Placental pericyte (primary cell): ENCODE results near the gene NIT2. TPM values are rescaled to one million over a fixed set of nuclear protein-coding genes. Genes with fewer than 3 reads are reported as not detected.

Source experiments
- total RNA-seq: library from RNA; depleted of rRNA; stranded (reverse); fragments of >200 nt; gene quantifications from 2 replicates; pipeline ENCODE4 v1.2.3, GENCODE V29; 2012

The NIT2 gene, protein sequence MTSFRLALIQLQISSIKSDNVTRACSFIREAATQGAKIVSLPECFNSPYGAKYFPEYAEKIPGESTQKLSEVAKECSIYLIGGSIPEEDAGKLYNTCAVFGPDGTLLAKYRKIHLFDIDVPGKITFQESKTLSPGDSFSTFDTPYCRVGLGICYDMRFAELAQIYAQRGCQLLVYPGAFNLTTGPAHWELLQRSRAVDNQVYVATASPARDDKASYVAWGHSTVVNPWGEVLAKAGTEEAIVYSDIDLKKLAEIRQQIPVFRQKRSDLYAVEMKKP
- total RNA-seq, result 10.9 and 22.9 TPM in 2 replicates

DNA sequence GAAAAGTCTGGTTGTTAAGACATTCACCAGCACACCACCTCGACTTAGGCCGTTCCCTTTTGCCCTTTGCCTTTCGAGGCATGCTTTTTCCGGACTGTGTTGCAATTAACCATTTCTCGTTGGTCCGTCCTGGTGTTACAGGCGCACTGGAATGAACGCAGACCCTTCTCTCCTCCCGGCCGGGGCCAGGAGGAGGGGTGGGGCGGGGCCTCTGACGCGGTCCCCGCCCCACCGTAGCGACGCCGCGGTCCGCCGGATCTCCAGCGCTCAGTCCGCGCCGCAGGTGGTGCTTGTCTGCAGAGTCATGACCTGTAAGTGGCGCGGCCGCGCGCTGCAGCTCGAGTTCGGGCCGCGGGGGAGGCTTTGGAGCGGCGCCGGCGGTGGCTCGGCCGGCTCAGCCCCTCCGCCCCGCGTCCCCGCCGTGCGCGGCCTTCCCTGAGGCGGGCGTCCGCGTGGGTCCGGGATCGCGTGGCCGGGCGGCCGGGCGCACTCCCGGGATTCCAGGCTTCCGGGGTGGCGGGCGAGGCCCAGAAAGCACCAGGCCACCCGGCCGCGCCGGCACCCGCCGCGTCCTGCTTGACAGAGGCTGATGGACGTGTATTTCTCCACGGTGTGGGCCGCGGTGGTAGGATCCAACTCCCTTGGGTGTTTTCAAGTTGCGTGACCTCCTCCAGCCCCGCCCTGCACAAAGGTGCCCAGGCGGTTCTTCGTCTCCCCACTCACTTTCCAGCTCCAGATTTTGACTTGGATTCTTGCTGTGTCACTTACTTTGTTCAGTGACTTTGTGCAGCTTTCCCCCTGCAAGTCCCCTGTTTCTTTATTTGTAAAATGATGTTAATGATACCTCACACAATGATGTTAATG lies at the start of gene NIT2:
NIT2 (plus strand) TSS at position 270 of the 864 bp plus-strand sequence; CDS start at position 305, 35 bp downstream.

DNA sequence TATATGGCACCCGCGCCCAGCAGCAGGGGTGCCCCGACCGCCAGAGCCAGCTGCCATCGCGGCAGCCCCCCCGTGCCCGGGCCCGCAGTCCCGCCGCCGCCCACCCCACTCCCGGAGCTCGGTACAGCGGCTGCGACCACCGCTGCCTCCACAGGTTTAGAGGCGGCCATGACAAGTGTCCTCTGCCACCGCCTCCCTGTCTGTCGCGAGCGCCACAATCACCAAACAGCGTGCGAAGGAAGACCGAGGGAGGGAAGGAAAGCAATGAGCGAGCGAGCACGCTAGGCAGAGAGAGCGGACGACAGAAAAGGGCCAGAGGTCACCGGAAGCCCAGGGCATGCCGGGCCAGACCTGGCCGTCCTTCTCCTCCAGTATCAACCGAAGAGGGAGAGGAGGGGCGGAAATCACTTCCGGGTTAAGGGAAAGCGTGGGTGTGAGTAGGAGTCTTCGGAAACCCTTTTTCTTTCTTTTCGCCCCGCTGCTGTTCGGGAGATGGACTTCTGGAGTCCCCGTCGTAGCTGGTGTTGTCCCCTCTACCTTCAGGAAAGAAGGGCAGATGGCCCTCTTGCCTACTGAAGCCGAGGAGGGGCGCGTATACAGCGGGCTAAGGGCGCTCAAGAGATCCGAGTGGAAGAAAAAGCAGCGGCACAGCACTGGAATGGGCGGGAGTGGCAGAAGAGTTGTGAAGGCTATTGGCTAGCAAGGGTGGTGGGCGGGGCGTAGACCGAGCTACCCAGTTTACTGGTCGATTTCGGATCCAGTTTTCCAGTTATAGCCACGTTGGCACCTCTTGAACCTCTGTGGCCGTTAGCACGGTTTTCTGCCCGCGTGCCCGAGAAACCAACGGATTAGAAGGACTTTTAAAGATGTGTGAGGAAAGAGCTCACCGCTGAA lies 66.5 kb downstream of the NIT2 start, which contains the start of the genes LNP1 and TOMM70:
LNP1 (plus strand) TSS at position 760 of the 894 bp plus-strand sequence. CDS start 28,191 bp downstream, outside the sequence.
TOMM70 (minus strand) TSS at position 310 of the 894 bp plus-strand sequence; CDS start at position 170, 140 bp downstream.

Other genes with a start within 250 kb of the NIT2 start
- gene FILIP1L, start 220.3 kb upstream of the NIT2 start, total RNA-seq, result 35.6 and 57.3 TPM in 2 replicates
- 56.0 and 66.6 TPM in 2 replicates for gene TBC1D23, start 73.8 kb upstream of the NIT2 start, total RNA-seq
- gene TOMM70, start 66.3 kb downstream of the NIT2 start, total RNA-seq, result 47.1 and 70.2 TPM in 2 replicates
- 3.0 and 4.2 TPM in 2 replicates for gene LNP1, start 66.8 kb downstream of the NIT2 start, total RNA-seq
- 28.0 and 33.6 TPM in 2 replicates for gene TMEM45A, start 157.9 kb downstream of the NIT2 start, total RNA-seq